ENCODE results near the gene SPNS1.

DNA sequence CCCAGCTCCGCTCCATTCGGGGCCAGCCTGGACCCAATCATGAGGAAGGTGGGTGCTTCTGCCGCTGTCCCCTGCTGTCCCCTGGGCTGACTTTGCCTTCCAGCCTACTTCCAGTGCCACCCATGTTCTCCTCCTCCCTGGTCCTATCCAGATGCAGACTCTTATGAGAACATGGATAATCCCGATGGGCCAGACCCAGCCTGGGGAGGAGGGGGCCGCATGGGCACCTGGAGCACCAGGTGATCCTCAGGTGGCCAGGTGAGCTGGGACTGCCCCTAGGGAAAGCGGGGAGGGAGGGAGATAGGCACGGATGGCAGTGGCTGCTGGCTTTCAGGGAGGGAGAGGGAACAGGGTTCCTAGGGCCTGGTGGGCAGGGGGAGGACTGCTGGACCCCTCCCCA is 35.9 kb upstream of the SPNS1 start:
- TF ChIP-seq, protein P1, sequence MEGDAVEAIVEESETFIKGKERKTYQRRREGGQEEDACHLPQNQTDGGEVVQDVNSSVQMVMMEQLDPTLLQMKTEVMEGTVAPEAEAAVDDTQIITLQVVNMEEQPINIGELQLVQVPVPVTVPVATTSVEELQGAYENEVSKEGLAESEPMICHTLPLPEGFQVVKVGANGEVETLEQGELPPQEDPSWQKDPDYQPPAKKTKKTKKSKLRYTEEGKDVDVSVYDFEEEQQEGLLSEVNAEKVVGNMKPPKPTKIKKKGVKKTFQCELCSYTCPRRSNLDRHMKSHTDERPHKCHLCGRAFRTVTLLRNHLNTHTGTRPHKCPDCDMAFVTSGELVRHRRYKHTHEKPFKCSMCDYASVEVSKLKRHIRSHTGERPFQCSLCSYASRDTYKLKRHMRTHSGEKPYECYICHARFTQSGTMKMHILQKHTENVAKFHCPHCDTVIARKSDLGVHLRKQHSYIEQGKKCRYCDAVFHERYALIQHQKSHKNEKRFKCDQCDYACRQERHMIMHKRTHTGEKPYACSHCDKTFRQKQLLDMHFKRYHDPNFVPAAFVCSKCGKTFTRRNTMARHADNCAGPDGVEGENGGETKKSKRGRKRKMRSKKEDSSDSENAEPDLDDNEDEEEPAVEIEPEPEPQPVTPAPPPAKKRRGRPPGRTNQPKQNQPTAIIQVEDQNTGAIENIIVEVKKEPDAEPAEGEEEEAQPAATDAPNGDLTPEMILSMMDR (IDR thresholded peaks at IDR 0.05) = no peak
- no peak for TF ChIP-seq POLR2A (IDR thresholded peaks at IDR 0.05)
